ENCODE measurements around the gene ZNF584.
"Not testable (repeated sequence)": the region's sequence is repeated elsewhere in the genome, so short reads cannot be mapped to it uniquely, and the experiment has no call there.

ZNF584 gene

GRCh38 chr19:58400916-58401839 is 7.3 kb upstream of the ZNF584 start:
- DNase-seq: peak; percentile 99
- TF ChIP-seq CTCF (IDR thresholded peaks at IDR 0.05; ENCODE audit: low read depth, low read length, missing control alignments): no peak
- Histone ChIP-seq H3K4me3 (ENCODE audit: low read depth, low read length) (peak overlapping the region; percentile 75), H3K27ac (peak overlapping the region; percentile 36), H3K36me3 (replicated peaks) (no peaks in the 10 kb centered on the region), H3K27me3 (replicated peaks) (no peaks in the 10 kb centered on the region)
- in situ Hi-C loops (cut with HindIII; ENCODE audit: low pct_ligation_motif_present, low sequenced_read_pairs): no loop called here

GRCh38 chr19:58401840-58402421 is 6.5 kb upstream of the ZNF584 start:
- H3K27me3 ChIP-seq (replicated peaks): no peaks in the 10 kb centered on the region
- H3K36me3 ChIP-seq (replicated peaks): no peaks in the 10 kb centered on the region
- TF ChIP-seq CTCF (IDR thresholded peaks at IDR 0.05; ENCODE audit: low read depth, low read length, missing control alignments): no peak
- no peak for DNase-seq
- peak overlapping the region; percentile 75 for H3K4me3 ChIP-seq (ENCODE audit: low read depth, low read length)
- H3K27ac ChIP-seq: no peak overlapping the region
- in situ Hi-C loops (cut with HindIII; ENCODE audit: low pct_ligation_motif_present, low sequenced_read_pairs): no loop called here

- in situ Hi-C loops (cut with HindIII; ENCODE audit: low pct_ligation_motif_present, low sequenced_read_pairs); H3K27ac ChIP-seq; H3K4me3 ChIP-seq (ENCODE audit: low read depth, low read length); DNase-seq; H3K27me3 ChIP-seq (replicated peaks); H3K36me3 ChIP-seq (replicated peaks): not testable (repeated sequence)
Observed at GRCh38 chr19:58403920-58404478, 4.5 kb upstream of the ZNF584 start.

GRCh38 chr19:58406818-58407657 is 1.4 kb upstream of the ZNF584 start:
- H3K27me3 ChIP-seq (replicated peaks): no peaks in the 10 kb centered on the region
- in situ Hi-C loops (cut with HindIII; ENCODE audit: low pct_ligation_motif_present, low sequenced_read_pairs): no loop called here
- no peak overlapping the region for H3K27ac ChIP-seq
- no peaks in the 10 kb centered on the region for H3K36me3 ChIP-seq (replicated peaks)
- no peak for DNase-seq
- H3K4me3 ChIP-seq (ENCODE audit: low read depth, low read length): peak overlapping the region; percentile 95
- peak; percentile 53 for TF ChIP-seq CTCF (IDR thresholded peaks at IDR 0.05; ENCODE audit: low read depth, low read length, missing control alignments)

GRCh38 chr19:58407658-58408151 is 744 bp upstream of the ZNF584 start:
- TF ChIP-seq CTCF (IDR thresholded peaks at IDR 0.05; ENCODE audit: low read depth, low read length, missing control alignments): no peak
- Histone ChIP-seq H3K27ac (peak overlapping the region; percentile 51), H3K4me3 (ENCODE audit: low read depth, low read length) (peak overlapping the region; percentile 95), H3K36me3 (replicated peaks) (no peaks in the 10 kb centered on the region), H3K27me3 (replicated peaks) (no peaks in the 10 kb centered on the region)
- DNase-seq: no peak
- in situ Hi-C loops (cut with HindIII; ENCODE audit: low pct_ligation_motif_present, low sequenced_read_pairs): no loop called here

Measured in brain microvascular endothelial cell (primary cell).